Keratinocyte (primary cell): ENCODE results near the gene TENM4. TPM values are rescaled to one million over a fixed set of nuclear protein-coding genes. Genes with fewer than 3 reads are reported as not detected.

Source experiments
- DNase-seq: peaks from one replicate; pipeline ENCODE4 v3.0.0-alpha.2; 2011; ENCODE audit warnings: low read depth, missing footprints, low spot score
- FAIRE-seq: peaks from 2 replicates; lab custom pipeline; 2011; peaks lifted over from hg19 to GRCh38; lab: Jason Lieb, UNC
- H2AFZ ChIP-seq: 2 replicates; pipeline ENCODE4 v1.6.0; 2012; ENCODE audit warnings: low read length, control low read depth, inconsistent platforms; ENCODE audit not compliant: control insufficient read depth
- H3K27ac ChIP-seq: 2 replicates; pipeline ENCODE4 v1.5.1; 2011; ENCODE audit warnings: low read length; ENCODE audit not compliant: control insufficient read depth, insufficient read depth
- H3K27me3 ChIP-seq: 3 replicates; pipeline ENCODE4 v1.6.0; 2011; ENCODE audit warnings: low read length; ENCODE audit not compliant: control insufficient read depth, insufficient read depth; ENCODE audit errors: extremely low read depth
- H3K36me3 ChIP-seq, 2 experiments: 2 replicates in 1 of 2; 3 replicates in 1 of 2; pipeline ENCODE4 v1.5.1; 2011; ENCODE audit warnings: low read length in 2 of 2, mild to moderate bottlenecking in 1 of 2; ENCODE audit not compliant: control insufficient read depth in 2 of 2, insufficient read depth in 2 of 2; ENCODE audit errors: extremely low read depth in 1 of 2
- H3K4me1 ChIP-seq: 3 replicates; pipeline ENCODE4 v1.5.1; 2011; ENCODE audit warnings: low read length; ENCODE audit not compliant: control insufficient read depth, insufficient read depth; ENCODE audit errors: extremely low read depth
- H3K4me2 ChIP-seq: 3 replicates; pipeline ENCODE4 v1.6.0; 2011; ENCODE audit warnings: low read depth, low read length; ENCODE audit not compliant: control insufficient read depth, insufficient read depth; ENCODE audit errors: extremely low read depth
- H3K4me3 ChIP-seq, 3 experiments: fragments of 200-600 bp in 1 of 3; sonication (generic) in 1 of 3; 2 replicates in 2 of 3; 3 replicates in 1 of 3; pipeline ENCODE4 v1.5.1; 2011 to 2016; ENCODE audit warnings: low read length in 3 of 3, mild to moderate bottlenecking in 3 of 3, control low read depth in 2 of 3, inconsistent platforms in 1 of 3, low read depth in 1 of 3, mixed read lengths in 1 of 3, mixed run types in 1 of 3, moderate library complexity in 1 of 3; ENCODE audit not compliant: control insufficient read depth in 2 of 3, insufficient read depth in 2 of 3; ENCODE audit errors: extremely low read depth in 1 of 3
- H3K79me2 ChIP-seq: 2 replicates; pipeline ENCODE4 v1.6.0; 2012; ENCODE audit warnings: low read length; ENCODE audit not compliant: control insufficient read depth, insufficient read depth
- H3K9ac ChIP-seq: 3 replicates; pipeline ENCODE4 v1.6.0; 2011; ENCODE audit warnings: low read length; ENCODE audit not compliant: control insufficient read depth, insufficient read depth; ENCODE audit errors: extremely low read depth
- H3K9me1 ChIP-seq: 3 replicates; pipeline ENCODE4 v1.6.0; 2011; ENCODE audit warnings: low read length; ENCODE audit not compliant: control insufficient read depth, insufficient read depth; ENCODE audit errors: extremely low read depth
- H3K9me3 ChIP-seq: 2 replicates; pipeline ENCODE4 v1.5.1; 2012; ENCODE audit warnings: low read depth, low read length; ENCODE audit not compliant: control insufficient read depth
- H4K20me1 ChIP-seq: 3 replicates; pipeline ENCODE4 v1.6.0; 2011; ENCODE audit warnings: low read length; ENCODE audit not compliant: control insufficient read depth, insufficient read depth; ENCODE audit errors: extremely low read depth
- CTCF ChIP-seq, 3 experiments: IDR thresholded peaks in 1 of 3; conservative IDR thresholded peaks in 1 of 3; optimal IDR thresholded peaks in 1 of 3; 2 replicates in 2 of 3; 3 replicates in 1 of 3; pipeline versions ENCODE3 to v1.5.1; 2011; ENCODE audit warnings: low read length in 3 of 3, mild to moderate bottlenecking in 3 of 3, moderate library complexity in 2 of 3, control low read depth in 1 of 3, inconsistent platforms in 1 of 3; ENCODE audit not compliant: insufficient read depth in 2 of 3; ENCODE audit errors: extremely low read depth in 1 of 3
- EZH2 ChIP-seq: IDR thresholded peaks from one replicate; pipeline ENCODE4 v1.6.1; 2012; ENCODE audit warnings: inconsistent platforms, mild to moderate bottlenecking, low read length, moderate library complexity
- dilution Hi-C: fragments of 300-500 bp; cut with MboI; formaldehyde crosslinking; loops from one replicate; pipeline ENCODE4 v1.7.0; 2020; ENCODE audit warnings: low sequenced_read_pairs; ENCODE audit not compliant: extremely low pct_ligation_motif_present
- polyA plus RNA-seq, 5 experiments: library from polyadenylated mRNA; depleted of rRNA in 3 of 5; stranded (reverse) in 3 of 5; stranded (forward) in 1 of 5; unstranded in 1 of 5; fragments of >200 nt; gene quantifications; 1 replicate in 1 of 5; 2 replicates in 3 of 5; 3 replicates in 1 of 5; pipeline versions ENCODE4 v1.2.1 to v1.2.3, GENCODE V29; 2011 to 2012; ENCODE audit warnings: missing spikeins in 2 of 5, low read depth in 1 of 5, low replicate concordance in 1 of 5

Gene TENM4
- polyA plus RNA-seq, 1 donor (not counting 4 experiments of a cell fraction or from before 2014, with no cell fraction given), result 3.5 TPM

DNA sequence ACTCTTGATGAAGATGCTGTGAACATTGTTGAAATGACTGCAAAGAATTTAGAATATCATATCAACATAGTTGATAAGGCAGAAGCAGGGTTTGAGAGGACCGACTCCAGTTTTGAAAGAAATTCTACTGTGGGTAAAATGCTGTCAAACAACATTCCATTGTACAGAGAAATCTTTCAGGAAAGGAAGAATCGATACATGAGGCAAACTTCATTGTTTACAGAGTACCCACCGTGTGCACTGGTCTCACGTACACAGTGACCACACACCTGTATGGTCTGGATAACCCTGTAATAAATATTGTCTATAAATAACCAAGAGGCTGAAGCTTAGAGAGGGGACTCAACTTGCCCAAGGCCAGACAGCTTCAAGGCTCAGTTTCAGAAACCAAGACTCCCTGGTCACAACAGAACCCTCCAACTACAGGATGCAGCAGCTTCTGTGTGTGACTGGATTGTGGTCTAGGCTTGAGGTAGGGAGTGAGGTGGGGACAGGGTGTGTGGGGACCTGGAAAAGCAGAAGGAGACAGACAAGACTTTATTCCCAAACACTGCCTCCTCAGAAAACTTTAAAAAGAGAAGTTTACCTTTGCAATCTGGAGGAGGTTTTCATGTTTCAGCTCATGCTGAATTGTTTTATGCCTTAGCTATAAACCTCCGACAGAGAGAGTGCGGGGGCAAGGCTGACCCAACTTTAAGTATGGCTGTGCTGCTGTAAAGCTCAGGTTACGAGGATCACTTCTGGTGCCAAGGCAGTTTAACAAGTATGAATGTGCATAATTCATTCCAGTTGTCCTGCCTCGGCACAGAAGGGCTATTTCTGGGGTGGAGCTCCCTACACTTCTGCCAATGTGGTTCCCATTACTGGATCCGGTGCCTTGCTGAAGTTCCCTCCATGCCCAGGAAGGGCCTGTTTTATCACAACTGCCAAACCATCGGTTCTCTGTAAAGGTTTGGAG lies 493.6 kb downstream of the TENM4 start:
- Histone ChIP-seq H3K4me2 (no peak overlapping the region), H4K20me1 (no peaks in the 10 kb centered on the region), H3K27ac (no peak overlapping the region), H3K9me3 (no peaks in the 10 kb centered on the region), H3K27me3 (no peaks in the 10 kb centered on the region), H2AFZ (no peak overlapping the region), H3K4me3 (no peak overlapping the region), H3K4me1 (peaks cover 3% of the 10 kb centered on the region), H3K36me3 (no peaks in the 10 kb centered on the region), H3K9ac (no peak overlapping the region), H3K9me1 (no peaks in the 10 kb centered on the region), H3K79me2 (no peaks in the 10 kb centered on the region)
- TF ChIP-seq EZH2 (no peak), CTCF (optimal IDR thresholded peaks at IDR 0.05 in 1 of 3, IDR thresholded peaks at IDR 0.05 in 1 of 3, conservative IDR thresholded peaks at IDR 0.05 in 1 of 3; ENCODE audit: extremely low read depth in 1 of 3, insufficient read depth in 2 of 3, low read length in 3 of 3) (no peak)
- DNase-seq (no peak), FAIRE-seq (no peak)
- dilution Hi-C loops, result no loop called here

DNA sequence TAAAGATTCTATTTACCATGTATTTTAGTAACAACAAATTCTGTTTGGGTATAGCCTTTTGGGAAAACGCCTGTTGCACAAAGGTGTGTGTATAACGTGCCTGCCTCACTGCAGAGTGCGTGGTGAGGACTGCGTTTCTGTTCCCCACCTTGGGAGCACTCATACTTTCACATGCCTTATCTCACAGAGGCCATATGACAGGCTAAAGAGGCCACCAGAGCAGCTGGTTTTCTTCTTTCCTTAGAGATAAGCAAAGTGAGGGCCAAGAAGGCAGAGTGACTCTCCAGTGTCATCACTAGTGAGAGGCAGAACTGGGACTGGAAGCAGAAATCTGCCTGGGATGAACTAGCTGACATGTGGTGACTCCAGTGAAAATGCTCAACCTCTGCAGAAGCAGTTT lies 497.0 kb downstream of the TENM4 start:
- H3K79me2 ChIP-seq, result no peaks in the 10 kb centered on the region
- no peaks in the 10 kb centered on the region for H3K9me3 ChIP-seq
- peaks cover 0 to under 1% of the 10 kb centered on the region in 2 experiments for H3K36me3 ChIP-seq
- H3K4me3 ChIP-seq, result no peak overlapping the region
- DNase-seq (no peak), FAIRE-seq (no peak)
- dilution Hi-C loops, result no loop called here
- TF ChIP-seq EZH2, result no peak
- TF ChIP-seq CTCF (optimal IDR thresholded peaks at IDR 0.05 in 1 of 3, IDR thresholded peaks at IDR 0.05 in 1 of 3, conservative IDR thresholded peaks at IDR 0.05 in 1 of 3; ENCODE audit: extremely low read depth in 1 of 3, insufficient read depth in 2 of 3, low read length in 3 of 3), result no peak
- H3K27me3 ChIP-seq, result no peaks in the 10 kb centered on the region
- H3K27ac ChIP-seq, result no peak overlapping the region
- H3K4me1 ChIP-seq, result peaks cover 3% of the 10 kb centered on the region
- no peak overlapping the region for H3K4me2 ChIP-seq
- H4K20me1 ChIP-seq, result no peaks in the 10 kb centered on the region
- no peak overlapping the region for H2AFZ ChIP-seq
- no peak overlapping the region for H3K9ac ChIP-seq
- H3K9me1 ChIP-seq, result no peaks in the 10 kb centered on the region
